GM18511 (cell line): Measurements from ENCODE around the gene MRPL4.
A peak's percentile ranks its signal among the peaks of the same experiment; 100 is the strongest.
"Not testable (repeated sequence)": the region's sequence is repeated elsewhere in the genome, so short reads cannot be mapped to it uniquely, and the experiment has no call there.

ENCODE experiments used
- ATAC-seq: cut with Tn5 transposase; IDR thresholded peaks from one replicate; pipeline ENCODE4 v1.9.1; 2021; ENCODE audit warnings: mild to moderate bottlenecking, moderate library complexity; ENCODE audit not compliant: unreplicated experiment

The MRPL4 gene

GRCh38 chr19:10259162-10259905 lies 7.3 kb downstream of the MRPL4 start:
- ATAC-seq, result no peak

GRCh38 chr19:10260141-10260584 lies 8.1 kb downstream of the MRPL4 start:
- no peak for ATAC-seq

- no peak for ATAC-seq
These were observed 10.8 kb downstream of the MRPL4 start for GRCh38 chr19:10262771-10263170.

- no peak for ATAC-seq
These were observed 14.7 kb downstream of the MRPL4 start for GRCh38 chr19:10266706-10267105.

- ATAC-seq, result no peak
These were observed 16.1 kb downstream of the MRPL4 start for GRCh38 chr19:10268071-10268470.

- no peak for ATAC-seq
These were observed 17.5 kb downstream of the MRPL4 start for GRCh38 chr19:10269333-10270179.

GRCh38 chr19:10270180-10270615 lies 18.2 kb downstream of the MRPL4 start:
- ATAC-seq, result peak; percentile 42

GRCh38 chr19:10270616-10271394 lies 18.8 kb downstream of the MRPL4 start, which contains the start of gene ICAM1:
TSS of gene ICAM1 (plus strand) at chr19:10271120. CDS start at chr19:10271160, 40 bp downstream.
- ATAC-seq, result peak; percentile 68

- peak; percentile 42 for ATAC-seq
These were observed 19.6 kb downstream of the MRPL4 start for GRCh38 chr19:10271543-10272086.

GRCh38 chr19:10274589-10274988 lies 22.6 kb downstream of the MRPL4 start:
- no peak for ATAC-seq

GRCh38 chr19:10277795-10278589 lies 26.0 kb downstream of the MRPL4 start:
- no peak for ATAC-seq

- no peak for ATAC-seq
These were observed 26.9 kb downstream of the MRPL4 start for GRCh38 chr19:10278935-10279334.

- no peak for ATAC-seq
These were observed 27.9 kb downstream of the MRPL4 start for GRCh38 chr19:10279737-10280442.

GRCh38 chr19:10282043-10282442 lies 30.0 kb downstream of the MRPL4 start:
- not testable (repeated sequence) for ATAC-seq

GRCh38 chr19:10283301-10284064 lies 31.5 kb downstream of the MRPL4 start:
- ATAC-seq, result no peak

- no peak for ATAC-seq
These were observed 32.3 kb downstream of the MRPL4 start for GRCh38 chr19:10284065-10284959.

- ATAC-seq, result no peak
These were observed 32.9 kb downstream of the MRPL4 start for GRCh38 chr19:10284960-10285278.

- ATAC-seq, result no peak
These were observed 33.4 kb downstream of the MRPL4 start for GRCh38 chr19:10285393-10285792.
